ENCODE results near the gene VAPA.

GRCh38 chr18:9878783-9879242, 35.0 kb upstream of the VAPA start:
- TF ChIP-seq CTCF (conservative IDR thresholded peaks at IDR 0.05; ENCODE audit: low read length) = no peak
- no peak for TF ChIP-seq EZH2phosphoT487 (IDR thresholded peaks at IDR 0.05; ENCODE audit: borderline replicate concordance)

All from Loucy (cell line).